Panc1 (cell line): ENCODE data around the gene CLK2.

Experiments used
- CTCF ChIP-seq: fragments of 450-650 bp; IDR thresholded peaks from 2 replicates; pipeline ENCODE4 v1.5.1; 2017; ENCODE audit warnings: mild to moderate bottlenecking
- POLR2AphosphoS5 ChIP-seq: IDR thresholded peaks from 2 replicates; pipeline ENCODE4 v1.6.1; 2012; ENCODE audit warnings: mild to moderate bottlenecking, low read depth, low read length, moderate library complexity
- REST ChIP-seq, 2 experiments: IDR thresholded peaks; 2 replicates each; pipeline ENCODE4 v1.6.1; 2011 to 2012; ENCODE audit warnings: low read depth in 2 of 2, control low read depth in 1 of 2, low read length in 1 of 2, mild to moderate bottlenecking in 1 of 2, moderate library complexity in 1 of 2; ENCODE audit not compliant: insufficient read depth in 1 of 2
- SIN3A ChIP-seq: IDR thresholded peaks from 2 replicates; pipeline ENCODE4 v1.6.1; 2012; ENCODE audit warnings: low read depth, mild to moderate bottlenecking, low read length, moderate library complexity, borderline replicate concordance; ENCODE audit not compliant: insufficient read depth
- TCF7L2 ChIP-seq: IDR thresholded peaks from 2 replicates; pipeline ENCODE4 v1.6.1; 2011; ENCODE audit warnings: mild to moderate bottlenecking, low read depth, low read length, inconsistent platforms

GRCh38 chr1:155293086-155293749 is 19.9 kb upstream of the CLK2 start:
- TF ChIP-seq TCF7L2, result no peak
- TF ChIP-seq CTCF, result no peak
- TF ChIP-seq POLR2AphosphoS5, result no peak
- no peak for TF ChIP-seq REST (IDR thresholded peaks at IDR 0.05; ENCODE audit: insufficient read depth in 1 of 2, low read depth in 2 of 2, low read length in 1 of 2)
- no peak for TF ChIP-seq SIN3A
